Left ventricle myocardium inferior (tissue), 1 donor: ENCODE measurements around the gene NONO. TPM values are rescaled to one million over a fixed set of nuclear protein-coding genes. Genes with fewer than 3 reads are reported as not detected.

Experiments
- DNase-seq: peaks from one replicate; pipeline ENCODE4 v3.0.0-alpha.2; 2020
- H3K27ac ChIP-seq: fragments of 200-600 bp; replicated peaks from 2 replicates; pipeline ENCODE4 v1.8.0; 2021
- H3K27me3 ChIP-seq: fragments of 200-600 bp; 2 replicates; pipeline ENCODE4 v1.8.0; 2021; ENCODE audit warnings: low read depth
- H3K36me3 ChIP-seq: fragments of 200-600 bp; 2 replicates; pipeline ENCODE4 v1.8.0; 2021
- H3K4me1 ChIP-seq: fragments of 200-600 bp; 2 replicates; pipeline ENCODE4 v1.8.0; 2021
- H3K4me3 ChIP-seq: fragments of 200-600 bp; 2 replicates; pipeline ENCODE4 v1.8.0; 2021; ENCODE audit warnings: mild to moderate bottlenecking, moderate library complexity
- H3K9me3 ChIP-seq: fragments of 200-600 bp; replicated peaks from 2 replicates; pipeline ENCODE4 v1.8.0; 2021
- intact Hi-C: fragments of 100-400 bp; cut with micrococcal nuclease; formaldehyde crosslinking; loops from one replicate; pipeline ENCODE4 v1.11.0; 2022
- long read RNA-seq: library from polyadenylated mRNA; unstranded; transcript quantifications from one replicate; pipeline ENCODE4 v2.0.0, GENCODE V29; 2021
- total RNA-seq: library from RNA; stranded (reverse); fragmentation: NEBNext Ultra II Directional; extraction: Animal tissue kit (Norgen Biotek cat#: 25700); gene quantifications from one replicate; pipeline ENCODE4 v1.2.1, GENCODE V29; 2021
- TF ChIP-seq, protein P1 (sequence below): fragments of 200-600 bp; IDR thresholded peaks from 2 replicates; pipeline ENCODE4 v1.8.0; 2021; ENCODE audit warnings: antibody characterized with exemption, mild to moderate bottlenecking, borderline replicate concordance
- donor health status: DM: no; HTN: yes; CAD: no; lungs with severe emphysema.

NONO gene
- 99.2 TPM for total RNA-seq
- long read RNA-seq, transcript NONO-202 (11 exons, 2,606 nt), result minor isoform, 8 of 198 reads
- long read RNA-seq, transcript NONO-203 (13 exons, 1,921 nt), result minor isoform, 7 of 198 reads
- long read RNA-seq, transcript NONO-201 (12 exons, 2,713 nt), result major isoform, 163 of 198 reads
- long read RNA-seq, partial matches to known transcripts, result 8 of 198 reads
- long read RNA-seq, other reads (novel, unspliced or antisense), result 12 of 198 reads

DNA sequence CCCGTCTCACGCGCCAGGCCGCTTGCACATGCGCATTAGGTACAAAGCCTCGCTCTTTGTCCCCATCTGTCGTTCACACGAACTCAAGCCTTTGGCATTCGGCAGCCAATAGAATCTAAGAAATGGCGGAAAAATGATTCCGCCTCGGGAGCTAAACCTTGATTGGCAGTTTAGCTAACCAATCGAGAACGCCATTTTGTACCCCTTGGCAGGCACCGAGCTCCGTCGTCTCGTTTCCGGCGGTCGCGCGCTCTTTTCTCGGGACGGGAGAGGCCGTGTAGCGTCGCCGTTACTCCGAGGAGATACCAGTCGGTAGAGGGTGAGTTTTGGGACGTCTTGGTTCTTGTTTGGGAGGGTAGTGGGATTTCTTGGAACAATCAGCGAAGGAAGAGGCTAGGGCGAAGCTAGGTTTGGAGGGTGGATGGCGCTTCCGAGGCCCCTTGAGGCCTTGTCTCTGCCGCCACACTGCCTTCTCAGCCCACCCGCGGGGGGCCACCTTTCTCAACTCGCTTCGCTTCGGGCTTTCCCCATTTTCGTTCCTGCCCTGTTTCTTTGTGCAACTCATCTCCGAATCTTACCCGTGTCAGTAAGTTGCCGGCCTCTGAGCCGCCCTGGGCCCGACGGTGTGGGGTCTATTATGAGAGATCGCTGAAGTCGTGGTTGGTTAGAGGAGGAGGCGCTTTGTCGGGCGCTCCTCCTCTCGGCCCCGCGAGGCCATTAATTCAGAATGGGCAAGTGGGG lies at the start of gene NONO:
TSS of gene NONO (plus strand) at position 233 of the 741 bp plus-strand sequence. CDS start 7,003 bp downstream, outside the sequence.
- Histone ChIP-seq H3K4me1 (peaks cover 37% of the 10 kb centered on the region), H3K4me3 (peak within 1 kb of the TSS; percentile 76), H3K9me3 (no peaks in the 10 kb centered on the region), H3K36me3 (no peaks in the 10 kb centered on the region), H3K27me3 (no peaks in the 10 kb centered on the region), H3K27ac (peak within 1 kb of the TSS; percentile 92)
- TF ChIP-seq, protein P1, sequence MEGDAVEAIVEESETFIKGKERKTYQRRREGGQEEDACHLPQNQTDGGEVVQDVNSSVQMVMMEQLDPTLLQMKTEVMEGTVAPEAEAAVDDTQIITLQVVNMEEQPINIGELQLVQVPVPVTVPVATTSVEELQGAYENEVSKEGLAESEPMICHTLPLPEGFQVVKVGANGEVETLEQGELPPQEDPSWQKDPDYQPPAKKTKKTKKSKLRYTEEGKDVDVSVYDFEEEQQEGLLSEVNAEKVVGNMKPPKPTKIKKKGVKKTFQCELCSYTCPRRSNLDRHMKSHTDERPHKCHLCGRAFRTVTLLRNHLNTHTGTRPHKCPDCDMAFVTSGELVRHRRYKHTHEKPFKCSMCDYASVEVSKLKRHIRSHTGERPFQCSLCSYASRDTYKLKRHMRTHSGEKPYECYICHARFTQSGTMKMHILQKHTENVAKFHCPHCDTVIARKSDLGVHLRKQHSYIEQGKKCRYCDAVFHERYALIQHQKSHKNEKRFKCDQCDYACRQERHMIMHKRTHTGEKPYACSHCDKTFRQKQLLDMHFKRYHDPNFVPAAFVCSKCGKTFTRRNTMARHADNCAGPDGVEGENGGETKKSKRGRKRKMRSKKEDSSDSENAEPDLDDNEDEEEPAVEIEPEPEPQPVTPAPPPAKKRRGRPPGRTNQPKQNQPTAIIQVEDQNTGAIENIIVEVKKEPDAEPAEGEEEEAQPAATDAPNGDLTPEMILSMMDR, result no peak
- intact Hi-C loops, result no loop called here
- DNase-seq, result peak; percentile 73

DNA sequence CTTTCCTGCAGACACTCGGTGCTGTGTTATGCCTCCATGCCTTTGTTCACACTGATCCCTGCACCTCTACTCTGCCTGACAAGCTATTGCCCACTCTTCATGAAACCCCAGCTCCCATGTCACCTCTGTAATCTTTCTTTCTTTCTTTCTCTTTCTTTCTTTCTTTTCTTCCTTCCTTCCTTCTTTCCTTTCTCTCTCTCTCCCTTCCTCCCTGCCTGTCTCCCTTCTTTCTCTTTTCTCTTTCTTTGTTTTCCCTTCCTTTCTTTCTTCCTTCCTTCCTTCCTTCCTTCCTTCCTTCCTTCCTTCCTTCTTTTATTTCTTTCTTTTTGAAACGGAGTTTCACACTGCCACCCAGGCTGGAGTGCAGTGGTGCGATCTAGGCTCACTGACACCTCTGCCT lies 48.0 kb upstream of the NONO start:
- Histone ChIP-seq H3K9me3 (no peaks in the 10 kb centered on the region), H3K4me3 (no peak overlapping the region), H3K4me1 (no peaks in the 10 kb centered on the region), H3K36me3 (peaks cover 2% of the 10 kb centered on the region), H3K27me3 (no peaks in the 10 kb centered on the region), H3K27ac (no peak overlapping the region)
- intact Hi-C loops, result no loop called here
- no peak for DNase-seq
- TF ChIP-seq, protein P1, result no peak

- intact Hi-C loops, result no loop called here
- DNase-seq, result no peak
These were observed 46.6 kb upstream of the NONO start for GRCh38 chrX:71236836-71237235.

DNA sequence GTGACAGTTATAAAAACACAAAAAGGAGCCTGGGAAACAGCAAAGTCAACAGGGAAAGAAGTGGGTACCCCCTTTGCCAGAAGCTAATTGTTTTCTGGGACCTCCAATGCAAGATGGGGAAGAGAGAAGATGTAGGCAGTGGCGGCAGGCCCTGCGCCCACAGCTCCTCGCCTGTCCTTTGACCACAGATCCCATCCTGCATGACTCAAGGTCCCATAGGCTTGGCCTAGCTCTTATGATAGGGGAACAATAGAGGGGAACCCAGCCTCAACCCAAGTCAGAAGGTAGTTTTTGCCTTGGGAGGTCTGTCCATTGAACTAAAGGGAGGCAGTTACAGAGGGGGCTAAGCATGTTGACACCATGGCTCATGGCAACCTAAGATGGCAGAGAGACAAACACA lies 43.7 kb upstream of the NONO start:
- Histone ChIP-seq H3K36me3 (peaks cover 44% of the 10 kb centered on the region), H3K27me3 (no peaks in the 10 kb centered on the region), H3K4me3 (no peak overlapping the region), H3K27ac (no peak overlapping the region), H3K4me1 (no peaks in the 10 kb centered on the region), H3K9me3 (no peaks in the 10 kb centered on the region)
- no peak for DNase-seq
- intact Hi-C loops, result no loop called here
- TF ChIP-seq, protein P1, result no peak

More at GRCh38 chrX:71236836-71237235, 46.6 kb upstream of the NONO start:
- TF ChIP-seq, protein P1, result no peak
- H3K27me3 ChIP-seq, result no peaks in the 10 kb centered on the region
- H3K4me3 ChIP-seq, result no peak overlapping the region
- H3K4me1 ChIP-seq, result no peaks in the 10 kb centered on the region
- H3K9me3 ChIP-seq, result no peaks in the 10 kb centered on the region
- no peak overlapping the region for H3K27ac ChIP-seq
- peaks cover 15% of the 10 kb centered on the region for H3K36me3 ChIP-seq

DNA sequence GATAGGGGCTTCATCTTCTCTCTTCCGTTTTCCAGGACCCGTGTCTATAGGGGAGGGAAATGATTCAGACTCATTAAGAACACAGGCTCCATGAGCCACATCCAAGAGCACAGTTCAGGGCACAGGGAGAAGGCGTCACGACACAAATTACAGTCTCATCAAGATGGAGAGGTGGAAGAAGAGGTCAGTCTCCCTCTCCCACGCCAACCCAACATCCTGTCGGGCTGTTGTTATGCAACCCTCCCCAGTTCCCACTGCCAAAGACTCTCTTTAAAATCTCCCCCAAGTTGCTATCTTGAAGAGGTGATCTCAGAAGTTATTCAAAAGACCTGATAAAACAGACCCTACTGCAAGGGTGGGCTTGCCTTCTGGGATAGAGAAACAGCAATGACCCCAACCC lies 42.1 kb upstream of the NONO start:
- Histone ChIP-seq H3K4me3 (no peak overlapping the region), H3K36me3 (peaks cover 53% of the 10 kb centered on the region), H3K27me3 (no peaks in the 10 kb centered on the region), H3K27ac (no peak overlapping the region), H3K4me1 (no peaks in the 10 kb centered on the region), H3K9me3 (no peaks in the 10 kb centered on the region)
- intact Hi-C loops, result no loop called here
- DNase-seq, result no peak
- TF ChIP-seq, protein P1, result no peak
